HG03060 (cell line): ENCODE data around the gene TTC7B.
"Not testable (repeated sequence)": the region's sequence is repeated elsewhere in the genome, so short reads cannot be mapped to it uniquely, and the experiment has no call there.

ENCODE experiments used
- ATAC-seq: cut with Tn5 transposase; IDR thresholded peaks from one replicate; pipeline ENCODE4 v1.9.1; 2021; ENCODE audit warnings: low read depth, moderate number of reproducible peaks; ENCODE audit not compliant: unreplicated experiment

TTC7B gene

GRCh38 chr14:90538716-90539495, 277.3 kb downstream of the TTC7B start:
- no peak for ATAC-seq

GRCh38 chr14:90538095-90538494, 278.1 kb downstream of the TTC7B start:
- no peak for ATAC-seq

- no peak for ATAC-seq
Observed at GRCh38 chr14:90536511-90537191, 279.6 kb downstream of the TTC7B start.

GRCh38 chr14:90536092-90536491, 280.1 kb downstream of the TTC7B start:
- ATAC-seq, result no peak

- ATAC-seq, result no peak
Observed at GRCh38 chr14:90535556-90536090, 280.6 kb downstream of the TTC7B start.

GRCh38 chr14:90534838-90535555, 281.2 kb downstream of the TTC7B start:
- ATAC-seq, result no peak

- ATAC-seq, result no peak
Observed at GRCh38 chr14:90534091-90534837, 282.0 kb downstream of the TTC7B start.

GRCh38 chr14:90533591-90534021, 282.6 kb downstream of the TTC7B start:
- no peak for ATAC-seq

- ATAC-seq, result no peak
Observed at GRCh38 chr14:90532826-90533525, 283.3 kb downstream of the TTC7B start.

- no peak for ATAC-seq
Observed at GRCh38 chr14:90531497-90531896, 284.7 kb downstream of the TTC7B start.

GRCh38 chr14:90530523-90530922, 285.7 kb downstream of the TTC7B start:
- ATAC-seq, result no peak

- ATAC-seq, result no peak
Observed at GRCh38 chr14:90527978-90528377, 288.3 kb downstream of the TTC7B start.

GRCh38 chr14:90526536-90526935, 289.7 kb downstream of the TTC7B start:
- ATAC-seq, result not testable (repeated sequence)

GRCh38 chr14:90525353-90526028, 290.7 kb downstream of the TTC7B start:
- ATAC-seq, result not testable (repeated sequence)

- ATAC-seq, result no peak
Observed at GRCh38 chr14:90523961-90524875, 292.0 kb downstream of the TTC7B start.

- ATAC-seq, result no peak
Observed at GRCh38 chr14:90523544-90523943, 292.7 kb downstream of the TTC7B start.

- no peak for ATAC-seq
Observed at GRCh38 chr14:90522571-90523191, 293.5 kb downstream of the TTC7B start.
